GM13976 (cell line): ENCODE results near the gene SCP2D1.
A peak's percentile ranks its signal among the peaks of the same experiment; 100 is the strongest.

Experiments
- DNase-seq: peaks from one replicate; pipeline ENCODE4 v3.0.0; 2012; ENCODE audit warnings: low spot score
- CTCF ChIP-seq: IDR thresholded peaks from 2 replicates; pipeline ENCODE4 v1.5.1; 2012; ENCODE audit warnings: borderline replicate concordance, mild to moderate bottlenecking; ENCODE audit not compliant: insufficient read depth; ENCODE audit errors: extremely low read depth, missing control alignments, control extremely low read depth
- in situ Hi-C: fragments of 300-500 bp; cut with MboI; formaldehyde crosslinking; loops from one replicate; pipeline ENCODE4 v1.12.0; 2022; ENCODE audit warnings: low sequenced_read_pairs, mixed read lengths, inconsistent platforms; ENCODE audit not compliant: unreplicated experiment

SCP2D1 gene

GRCh38 chr20:18794428-18794787, 19.2 kb upstream of the SCP2D1 start:
- no peak for DNase-seq
- in situ Hi-C loops, result no loop called here
- TF ChIP-seq CTCF, result no peak

- TF ChIP-seq CTCF, result no peak
- in situ Hi-C loops, result no loop called here
- no peak for DNase-seq
Measured at GRCh38 chr20:18795366-18795765, 18.2 kb upstream of the SCP2D1 start.

- in situ Hi-C loops, result no loop called here
- TF ChIP-seq CTCF, result no peak
- DNase-seq, result no peak
Measured at GRCh38 chr20:18796282-18796833, 17.2 kb upstream of the SCP2D1 start.

- TF ChIP-seq CTCF, result no peak
- DNase-seq, result no peak
- in situ Hi-C loops, result no loop called here
Measured at GRCh38 chr20:18801516-18801915, 12.1 kb upstream of the SCP2D1 start.

GRCh38 chr20:18802012-18802634, 11.5 kb upstream of the SCP2D1 start:
- in situ Hi-C loops, result no loop called here
- no peak for TF ChIP-seq CTCF
- peak; percentile 41 for DNase-seq

- in situ Hi-C loops, result no loop called here
- no peak for TF ChIP-seq CTCF
- DNase-seq, result no peak
Measured at GRCh38 chr20:18805881-18806280, 7.7 kb upstream of the SCP2D1 start.
